Hepatocyte (in vitro differentiated cells): Measurements from ENCODE around the gene PEX26. TPM values are rescaled to one million over a fixed set of nuclear protein-coding genes. Genes with fewer than 3 reads are reported as not detected.

Experiments used
- DNase-seq: peaks from one replicate; pipeline ENCODE4 v3.0.0-alpha.2; 2016; ENCODE audit warnings: low spot score
- H2AFZ ChIP-seq: fragments of 200-600 bp; sonication (generic); 2 replicates; pipeline ENCODE4 v1.6.0; 2016; ENCODE audit warnings: antibody characterized with exemption, mild to moderate bottlenecking
- H3K27ac ChIP-seq: fragments of 200-600 bp; sonication (generic); 2 replicates; pipeline ENCODE4 v1.5.1; 2016; ENCODE audit warnings: mild to moderate bottlenecking
- H3K27me3 ChIP-seq: fragments of 200-600 bp; sonication (generic); 2 replicates; pipeline ENCODE4 v1.6.1; 2016
- H3K36me3 ChIP-seq: fragments of 200-600 bp; sonication (generic); replicated peaks from 2 replicates; pipeline ENCODE4 v1.5.1; 2016; ENCODE audit warnings: low read depth; ENCODE audit not compliant: insufficient read depth
- H3K4me1 ChIP-seq: fragments of 200-600 bp; sonication (generic); 2 replicates; pipeline ENCODE4 v1.5.1; 2016; ENCODE audit warnings: mild to moderate bottlenecking, moderate library complexity; ENCODE audit not compliant: insufficient read depth
- H3K4me2 ChIP-seq: fragments of 200-600 bp; sonication (generic); 2 replicates; pipeline ENCODE4 v1.6.0; 2016
- H3K4me3 ChIP-seq: fragments of 200-600 bp; sonication (generic); 2 replicates; pipeline ENCODE4 v1.5.1; 2016; ENCODE audit warnings: mild to moderate bottlenecking
- H3K79me2 ChIP-seq: fragments of 200-600 bp; sonication (generic); 2 replicates; pipeline ENCODE4 v1.6.0; 2017; ENCODE audit warnings: mild to moderate bottlenecking
- H3K9me2 ChIP-seq: fragments of 200-600 bp; sonication (generic); replicated peaks from 2 replicates; pipeline ENCODE4 v1.6.0; 2017; ENCODE audit warnings: mild to moderate bottlenecking; ENCODE audit not compliant: insufficient read depth
- H3K9me3 ChIP-seq: fragments of 200-600 bp; sonication (generic); 2 replicates; pipeline ENCODE4 v1.5.1; 2016; ENCODE audit warnings: low read depth, mild to moderate bottlenecking
- H4K20me1 ChIP-seq: fragments of 200-600 bp; sonication (generic); 2 replicates; pipeline ENCODE4 v1.6.0; 2016; ENCODE audit warnings: mild to moderate bottlenecking; ENCODE audit not compliant: insufficient read depth, poor library complexity, severe bottlenecking
- EZH2 ChIP-seq: fragments of 200-600 bp; sonication (generic); IDR thresholded peaks from 2 replicates; pipeline ENCODE4 v1.6.1; 2016; ENCODE audit warnings: antibody characterized with exemption, mild to moderate bottlenecking, borderline replicate concordance
- EZH2phosphoT487 ChIP-seq: fragments of 200-600 bp; sonication (generic); IDR thresholded peaks from one replicate; pipeline ENCODE4 v1.6.1; 2018; ENCODE audit warnings: antibody characterized with exemption, mild to moderate bottlenecking, low read depth, moderate library complexity; ENCODE audit not compliant: unreplicated experiment, severe bottlenecking
- WGBS: methylation state at CpG from one replicate; pipeline ENCODE4 v1.1.6; 2016; ENCODE audit warnings: low lambda C conversion rate; ENCODE audit errors: missing lambda C conversion rate; 5-methylcytosine and 5-hydroxymethylcytosine counted together
- polyA plus RNA-seq: library from polyadenylated mRNA; unstranded; fragments of >200 nt; fragmentation: Nextera tagmentation; extraction: Ambion mirVana; gene quantifications from 2 replicates; pipeline ENCODE4 v1.2.1, GENCODE V29; 2016
- total RNA-seq: library from RNA; depleted of rRNA; stranded (reverse); fragments of >200 nt; gene quantifications from 2 replicates; pipeline ENCODE4 v1.2.3, GENCODE V29; 2014
- TF ChIP-seq, protein P1 (sequence below): fragments of 200-600 bp; sonication (generic); IDR thresholded peaks from 2 replicates; pipeline ENCODE4 v1.5.1; 2016; ENCODE audit warnings: antibody characterized with exemption, mild to moderate bottlenecking; ENCODE audit not compliant: poor library complexity

PEX26 gene
- total and polyA plus RNA-seq, 2 experiments from 2014 or later, result 5.4 to 30.9 TPM

GRCh38 chr22:18145676-18146388, 68.0 kb downstream of the PEX26 start:
- Histone ChIP-seq H3K4me3 (no peak overlapping the region), H3K27ac (no peak overlapping the region), H3K4me2 (no peak overlapping the region), H2AFZ (no peak overlapping the region), H3K36me3 (no peaks in the 10 kb centered on the region), H3K9me2 (no peaks in the 10 kb centered on the region), H3K4me1 (no peaks in the 10 kb centered on the region), H3K9me3 (no peaks in the 10 kb centered on the region), H3K27me3 (no peaks in the 10 kb centered on the region), H4K20me1 (no peaks in the 10 kb centered on the region), H3K79me2 (no peaks in the 10 kb centered on the region)
- DNase-seq, result no peak
- TF ChIP-seq EZH2 (no peak), EZH2phosphoT487 (no peak)
- TF ChIP-seq, protein P1, sequence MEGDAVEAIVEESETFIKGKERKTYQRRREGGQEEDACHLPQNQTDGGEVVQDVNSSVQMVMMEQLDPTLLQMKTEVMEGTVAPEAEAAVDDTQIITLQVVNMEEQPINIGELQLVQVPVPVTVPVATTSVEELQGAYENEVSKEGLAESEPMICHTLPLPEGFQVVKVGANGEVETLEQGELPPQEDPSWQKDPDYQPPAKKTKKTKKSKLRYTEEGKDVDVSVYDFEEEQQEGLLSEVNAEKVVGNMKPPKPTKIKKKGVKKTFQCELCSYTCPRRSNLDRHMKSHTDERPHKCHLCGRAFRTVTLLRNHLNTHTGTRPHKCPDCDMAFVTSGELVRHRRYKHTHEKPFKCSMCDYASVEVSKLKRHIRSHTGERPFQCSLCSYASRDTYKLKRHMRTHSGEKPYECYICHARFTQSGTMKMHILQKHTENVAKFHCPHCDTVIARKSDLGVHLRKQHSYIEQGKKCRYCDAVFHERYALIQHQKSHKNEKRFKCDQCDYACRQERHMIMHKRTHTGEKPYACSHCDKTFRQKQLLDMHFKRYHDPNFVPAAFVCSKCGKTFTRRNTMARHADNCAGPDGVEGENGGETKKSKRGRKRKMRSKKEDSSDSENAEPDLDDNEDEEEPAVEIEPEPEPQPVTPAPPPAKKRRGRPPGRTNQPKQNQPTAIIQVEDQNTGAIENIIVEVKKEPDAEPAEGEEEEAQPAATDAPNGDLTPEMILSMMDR, result no peak
- 89% methylated on average over 23 of the region's 23 CpGs for WGBS

DNA sequence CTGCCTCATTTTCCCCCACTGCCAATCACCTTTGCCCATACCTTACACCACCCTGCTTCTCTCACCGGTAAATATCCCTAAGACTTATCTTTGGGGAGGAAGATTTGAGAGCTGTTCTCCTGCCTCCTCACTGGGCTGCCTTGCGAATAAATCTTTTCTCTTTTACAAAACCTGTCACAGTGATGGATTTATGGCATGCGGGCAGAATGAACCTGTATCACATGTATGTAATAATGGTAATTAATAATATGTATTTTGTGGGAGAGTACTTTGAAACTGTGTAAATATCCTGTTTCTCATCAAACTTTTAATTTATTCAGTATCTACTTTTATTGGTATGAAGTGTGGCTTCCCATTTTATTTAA, 68.6 kb downstream of the PEX26 start:
- H3K36me3 ChIP-seq, result no peaks in the 10 kb centered on the region
- TF ChIP-seq EZH2phosphoT487, result no peak
- TF ChIP-seq, protein P1, result no peak
- no peak for TF ChIP-seq EZH2
- WGBS, result 87% methylated on average over 3 of the region's 3 CpGs
- H3K4me3 ChIP-seq, result no peak overlapping the region
- H4K20me1 ChIP-seq, result no peaks in the 10 kb centered on the region
- H3K9me2 ChIP-seq, result no peaks in the 10 kb centered on the region
- no peak overlapping the region for H3K4me2 ChIP-seq
- no peak overlapping the region for H3K27ac ChIP-seq
- no peaks in the 10 kb centered on the region for H3K79me2 ChIP-seq
- no peak overlapping the region for H2AFZ ChIP-seq
- H3K27me3 ChIP-seq, result no peaks in the 10 kb centered on the region
- no peak for DNase-seq
- no peaks in the 10 kb centered on the region for H3K4me1 ChIP-seq
- H3K9me3 ChIP-seq, result no peaks in the 10 kb centered on the region

GRCh38 chr22:18147791-18148190, 70.0 kb downstream of the PEX26 start:
- H3K79me2 ChIP-seq, result no peaks in the 10 kb centered on the region
- TF ChIP-seq, protein P1, result no peak
- TF ChIP-seq EZH2phosphoT487 (no peak), EZH2 (no peak)
- no peak overlapping the region for H3K4me3 ChIP-seq
- no peaks in the 10 kb centered on the region for H4K20me1 ChIP-seq
- no peaks in the 10 kb centered on the region for H3K36me3 ChIP-seq
- H3K9me3 ChIP-seq, result no peaks in the 10 kb centered on the region
- no peaks in the 10 kb centered on the region for H3K4me1 ChIP-seq
- no peak overlapping the region for H3K27ac ChIP-seq
- no peaks in the 10 kb centered on the region for H3K9me2 ChIP-seq
- H3K4me2 ChIP-seq, result no peak overlapping the region
- H2AFZ ChIP-seq, result no peak overlapping the region
- H3K27me3 ChIP-seq, result no peaks in the 10 kb centered on the region
- WGBS, result 96% methylated on average over 5 of the region's 5 CpGs
- DNase-seq, result no peak
